ENCODE measurements around the gene C5orf58.

Gene C5orf58

DNA sequence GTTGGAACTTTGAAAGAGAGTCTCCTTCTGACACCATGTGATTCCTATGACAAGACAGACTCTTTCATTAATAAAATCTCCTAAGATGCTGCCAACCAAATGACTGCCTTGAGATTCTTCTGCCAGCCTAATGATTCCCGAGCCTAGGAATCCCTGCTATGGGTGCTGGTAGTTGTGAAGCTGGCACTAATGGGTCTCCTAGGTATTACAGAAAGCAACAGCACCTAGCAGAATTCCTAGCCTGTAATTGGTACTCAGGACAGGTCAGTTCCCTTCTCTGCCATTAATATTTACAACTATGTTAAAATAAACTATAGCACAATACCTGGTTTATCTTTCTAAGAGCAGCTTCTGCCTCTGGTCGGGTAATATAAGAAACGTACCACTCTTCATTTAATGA lies 19.3 kb downstream of the C5orf58 start:
- no peak overlapping the region for H3K27ac ChIP-seq (ENCODE audit: low read depth, low read length)
- no peak overlapping the region for H2AK5ac ChIP-seq (ENCODE audit: low read length)
- no peak overlapping the region for H3K9ac ChIP-seq (ENCODE audit: low read length)
- H2BK5ac ChIP-seq (ENCODE audit: low read length) = no peak overlapping the region
- no peak overlapping the region for H4K5ac ChIP-seq (ENCODE audit: low read length)
- no peak overlapping the region for H3K4me2 ChIP-seq (ENCODE audit: low read length)
- no CpG with 5 or more reads among the region's 3 CpGs for WGBS (ENCODE audit: extremely low coverage, insufficient coverage, low lambda C conversion rate)
- H2BK120ac ChIP-seq (ENCODE audit: low read depth, low read length) = no peak overlapping the region
- H2BK15ac ChIP-seq (replicated peaks; ENCODE audit: low read depth) = no peak overlapping the region
- no peak overlapping the region for H3K56ac ChIP-seq (ENCODE audit: low read length)
- H3K4ac ChIP-seq (ENCODE audit: low read depth, low read length) = no peak overlapping the region
- no peak overlapping the region for H3K18ac ChIP-seq (ENCODE audit: low read length)
- H3K4me1 ChIP-seq (ENCODE audit: control insufficient read depth, low read depth, low read length) = no peaks in the 10 kb centered on the region
- H3K79me2 ChIP-seq (ENCODE audit: control insufficient read depth, insufficient read depth, low read length) = no peaks in the 10 kb centered on the region
- H3K23ac ChIP-seq (ENCODE audit: low read length) = no peak overlapping the region
- no peak overlapping the region for H4K8ac ChIP-seq (ENCODE audit: low read depth, low read length)
- no peaks in the 10 kb centered on the region for H3K36me3 ChIP-seq (ENCODE audit: control insufficient read depth, insufficient read depth, low read length)
- no peak for DNase-seq
- H3K79me1 ChIP-seq (ENCODE audit: low read length) = no peaks in the 10 kb centered on the region
- no peaks in the 10 kb centered on the region for H3K27me3 ChIP-seq (ENCODE audit: insufficient read depth, low read length, poor library complexity)
- no peak overlapping the region for H3K4me3 ChIP-seq (ENCODE audit: low read length)

GRCh38 chr5:170252720-170253350 lies 20.1 kb downstream of the C5orf58 start:
- Histone ChIP-seq H3K9ac (ENCODE audit: low read length) (no peak overlapping the region), H3K4me3 (ENCODE audit: low read length) (no peak overlapping the region), H3K4me1 (ENCODE audit: control insufficient read depth, low read depth, low read length) (no peaks in the 10 kb centered on the region), H2BK120ac (ENCODE audit: low read depth, low read length) (no peak overlapping the region), H3K27me3 (ENCODE audit: insufficient read depth, low read length, poor library complexity) (no peaks in the 10 kb centered on the region), H4K5ac (ENCODE audit: low read length) (no peak overlapping the region), H3K4me2 (ENCODE audit: low read length) (no peak overlapping the region), H2BK5ac (ENCODE audit: low read length) (no peak overlapping the region), H3K23ac (ENCODE audit: low read length) (no peak overlapping the region), H2BK15ac (replicated peaks; ENCODE audit: low read depth) (no peak overlapping the region), H3K79me2 (ENCODE audit: control insufficient read depth, insufficient read depth, low read length) (no peaks in the 10 kb centered on the region), H3K18ac (ENCODE audit: low read length) (no peak overlapping the region), H3K79me1 (ENCODE audit: low read length) (no peaks in the 10 kb centered on the region), H2AK5ac (ENCODE audit: low read length) (no peak overlapping the region), H3K4ac (ENCODE audit: low read depth, low read length) (no peak overlapping the region), H4K8ac (ENCODE audit: low read depth, low read length) (no peak overlapping the region), H3K36me3 (ENCODE audit: control insufficient read depth, insufficient read depth, low read length) (no peaks in the 10 kb centered on the region), H3K56ac (ENCODE audit: low read length) (no peak overlapping the region), H3K27ac (ENCODE audit: low read depth, low read length) (no peak overlapping the region)
- no peak for DNase-seq
- no CpG with 5 or more reads among the region's 9 CpGs for WGBS (ENCODE audit: extremely low coverage, insufficient coverage, low lambda C conversion rate)

DNA sequence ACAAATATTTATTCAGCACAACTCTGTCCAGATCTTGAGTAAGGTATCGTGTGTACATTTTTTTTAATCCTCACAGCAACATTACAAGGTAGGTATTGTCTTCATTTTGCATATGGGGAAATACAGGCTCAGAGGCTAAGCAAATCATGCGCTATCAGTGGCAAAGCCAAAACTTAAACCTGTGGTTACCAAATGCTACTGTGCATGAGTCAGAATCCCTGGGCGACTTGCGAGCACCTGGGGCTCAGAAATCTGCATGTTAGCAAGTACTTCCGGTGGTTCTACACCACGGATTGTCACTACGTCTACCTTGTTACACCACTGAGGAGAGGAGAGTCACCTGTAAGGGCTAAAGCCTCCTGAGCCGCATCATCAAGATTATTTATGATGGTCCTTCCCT lies 21.3 kb downstream of the C5orf58 start:
- Histone ChIP-seq H3K9ac (ENCODE audit: low read length) (no peak overlapping the region), H3K4me1 (ENCODE audit: control insufficient read depth, low read depth, low read length) (no peaks in the 10 kb centered on the region), H3K4ac (ENCODE audit: low read depth, low read length) (no peak overlapping the region), H3K4me3 (ENCODE audit: low read length) (no peak overlapping the region), H2AK5ac (ENCODE audit: low read length) (no peak overlapping the region), H4K5ac (ENCODE audit: low read length) (no peak overlapping the region), H4K8ac (ENCODE audit: low read depth, low read length) (no peak overlapping the region), H3K79me1 (ENCODE audit: low read length) (no peaks in the 10 kb centered on the region), H3K18ac (ENCODE audit: low read length) (no peak overlapping the region), H3K4me2 (ENCODE audit: low read length) (no peak overlapping the region), H3K27ac (ENCODE audit: low read depth, low read length) (no peak overlapping the region), H3K79me2 (ENCODE audit: control insufficient read depth, insufficient read depth, low read length) (no peaks in the 10 kb centered on the region), H2BK120ac (ENCODE audit: low read depth, low read length) (no peak overlapping the region), H2BK5ac (ENCODE audit: low read length) (no peak overlapping the region), H2BK15ac (replicated peaks; ENCODE audit: low read depth) (no peak overlapping the region), H3K36me3 (ENCODE audit: control insufficient read depth, insufficient read depth, low read length) (no peaks in the 10 kb centered on the region), H3K56ac (ENCODE audit: low read length) (no peak overlapping the region), H3K27me3 (ENCODE audit: insufficient read depth, low read length, poor library complexity) (no peaks in the 10 kb centered on the region), H3K23ac (ENCODE audit: low read length) (no peak overlapping the region)
- WGBS (ENCODE audit: extremely low coverage, insufficient coverage, low lambda C conversion rate) = no CpG with 5 or more reads among the region's 8 CpGs
- peak; percentile 73 for DNase-seq

DNA sequence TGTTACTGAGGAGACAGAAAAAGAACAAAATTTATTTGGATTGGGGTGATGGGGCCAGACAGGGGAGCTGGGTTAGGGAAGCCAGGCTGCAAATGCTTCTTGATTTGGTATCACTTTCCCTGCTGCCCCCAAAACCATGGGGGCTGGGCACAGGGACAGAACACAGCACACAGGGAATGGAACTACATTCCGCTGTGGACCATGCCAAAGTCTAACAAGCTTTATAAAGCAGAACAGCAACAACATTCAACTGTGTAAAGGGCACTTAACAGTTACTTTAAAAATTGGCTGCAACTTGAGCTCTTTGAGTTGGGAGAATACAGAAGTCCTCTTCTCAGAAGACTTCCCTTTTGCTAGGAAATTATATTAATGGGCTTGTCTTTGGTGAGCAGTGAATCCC lies 23.8 kb downstream of the C5orf58 start:
- no peak overlapping the region for H3K9ac ChIP-seq (ENCODE audit: low read length)
- H3K23ac ChIP-seq (ENCODE audit: low read length) = no peak overlapping the region
- H2BK5ac ChIP-seq (ENCODE audit: low read length) = no peak overlapping the region
- H3K4me1 ChIP-seq (ENCODE audit: control insufficient read depth, low read depth, low read length) = no peaks in the 10 kb centered on the region
- H2AK5ac ChIP-seq (ENCODE audit: low read length) = no peak overlapping the region
- no peak for DNase-seq
- H4K5ac ChIP-seq (ENCODE audit: low read length) = no peak overlapping the region
- H3K4ac ChIP-seq (ENCODE audit: low read depth, low read length) = no peak overlapping the region
- H3K4me2 ChIP-seq (ENCODE audit: low read length) = no peak overlapping the region
- no peak overlapping the region for H4K8ac ChIP-seq (ENCODE audit: low read depth, low read length)
- H2BK15ac ChIP-seq (replicated peaks; ENCODE audit: low read depth) = no peak overlapping the region
- H3K36me3 ChIP-seq (ENCODE audit: control insufficient read depth, insufficient read depth, low read length) = no peaks in the 10 kb centered on the region
- no peaks in the 10 kb centered on the region for H3K79me2 ChIP-seq (ENCODE audit: control insufficient read depth, insufficient read depth, low read length)
- H2BK120ac ChIP-seq (ENCODE audit: low read depth, low read length) = no peak overlapping the region
- H3K27ac ChIP-seq (ENCODE audit: low read depth, low read length) = no peak overlapping the region
- H3K4me3 ChIP-seq (ENCODE audit: low read length) = no peak overlapping the region
- WGBS (ENCODE audit: extremely low coverage, insufficient coverage, low lambda C conversion rate) = no CpG with 5 or more reads among the region's 1 CpG
- H3K18ac ChIP-seq (ENCODE audit: low read length) = no peak overlapping the region
- no peak overlapping the region for H3K56ac ChIP-seq (ENCODE audit: low read length)
- no peaks in the 10 kb centered on the region for H3K79me1 ChIP-seq (ENCODE audit: low read length)
- H3K27me3 ChIP-seq (ENCODE audit: insufficient read depth, low read length, poor library complexity) = no peaks in the 10 kb centered on the region

- no peak overlapping the region for H2AK5ac ChIP-seq (ENCODE audit: low read length)
- H2BK5ac ChIP-seq (ENCODE audit: low read length) = no peak overlapping the region
- H3K4me2 ChIP-seq (ENCODE audit: low read length) = no peak overlapping the region
- H3K23ac ChIP-seq (ENCODE audit: low read length) = no peak overlapping the region
- no peak overlapping the region for H3K4ac ChIP-seq (ENCODE audit: low read depth, low read length)
- no peak overlapping the region for H3K56ac ChIP-seq (ENCODE audit: low read length)
- no peaks in the 10 kb centered on the region for H3K27me3 ChIP-seq (ENCODE audit: insufficient read depth, low read length, poor library complexity)
- no peaks in the 10 kb centered on the region for H3K79me1 ChIP-seq (ENCODE audit: low read length)
- no peak overlapping the region for H3K18ac ChIP-seq (ENCODE audit: low read length)
- no CpG with 5 or more reads among the region's 4 CpGs for WGBS (ENCODE audit: extremely low coverage, insufficient coverage, low lambda C conversion rate)
- no peaks in the 10 kb centered on the region for H3K4me1 ChIP-seq (ENCODE audit: control insufficient read depth, low read depth, low read length)
- H3K27ac ChIP-seq (ENCODE audit: low read depth, low read length) = no peak overlapping the region
- H3K79me2 ChIP-seq (ENCODE audit: control insufficient read depth, insufficient read depth, low read length) = no peaks in the 10 kb centered on the region
- no peak overlapping the region for H4K5ac ChIP-seq (ENCODE audit: low read length)
- H2BK15ac ChIP-seq (replicated peaks; ENCODE audit: low read depth) = no peak overlapping the region
- no peak overlapping the region for H2BK120ac ChIP-seq (ENCODE audit: low read depth, low read length)
- DNase-seq = no peak
- no peak overlapping the region for H3K4me3 ChIP-seq (ENCODE audit: low read length)
- H4K8ac ChIP-seq (ENCODE audit: low read depth, low read length) = no peak overlapping the region
- H3K36me3 ChIP-seq (ENCODE audit: control insufficient read depth, insufficient read depth, low read length) = no peaks in the 10 kb centered on the region
- H3K9ac ChIP-seq (ENCODE audit: low read length) = no peak overlapping the region
These were observed 24.6 kb downstream of the C5orf58 start for GRCh38 chr5:170257370-170257769.

GRCh38 chr5:170261528-170262043 lies 28.8 kb downstream of the C5orf58 start:
- Histone ChIP-seq H3K27ac (ENCODE audit: low read depth, low read length) (no peak overlapping the region), H3K79me2 (ENCODE audit: control insufficient read depth, insufficient read depth, low read length) (no peaks in the 10 kb centered on the region), H3K36me3 (ENCODE audit: control insufficient read depth, insufficient read depth, low read length) (no peaks in the 10 kb centered on the region), H3K56ac (ENCODE audit: low read length) (no peak overlapping the region), H3K27me3 (ENCODE audit: insufficient read depth, low read length, poor library complexity) (no peaks in the 10 kb centered on the region), H3K79me1 (ENCODE audit: low read length) (no peaks in the 10 kb centered on the region), H3K4me2 (ENCODE audit: low read length) (no peak overlapping the region), H3K4me3 (ENCODE audit: low read length) (no peak overlapping the region), H2BK15ac (replicated peaks; ENCODE audit: low read depth) (no peak overlapping the region), H3K23ac (ENCODE audit: low read length) (no peak overlapping the region), H2AK5ac (ENCODE audit: low read length) (no peak overlapping the region), H4K5ac (ENCODE audit: low read length) (no peak overlapping the region), H2BK120ac (ENCODE audit: low read depth, low read length) (no peak overlapping the region), H4K8ac (ENCODE audit: low read depth, low read length) (no peak overlapping the region), H3K4me1 (ENCODE audit: control insufficient read depth, low read depth, low read length) (no peaks in the 10 kb centered on the region), H2BK5ac (ENCODE audit: low read length) (no peak overlapping the region), H3K4ac (ENCODE audit: low read depth, low read length) (no peak overlapping the region), H3K18ac (ENCODE audit: low read length) (no peak overlapping the region), H3K9ac (ENCODE audit: low read length) (no peak overlapping the region)
- WGBS (ENCODE audit: extremely low coverage, insufficient coverage, low lambda C conversion rate) = no CpG with 5 or more reads among the region's 3 CpGs
- no peak for DNase-seq

Measured in mesendoderm (in vitro differentiated cells).